ENCODE data around the gene KRAS. TPM values are rescaled to one million over a fixed set of nuclear protein-coding genes. Genes with fewer than 3 reads are reported as not detected.

Gene KRAS
- total and polyA plus RNA-seq, 2 of the 13 experiments (the other 11 are each of a cell fraction or from before 2014, with no cell fraction given): 6.5 to 9.8 TPM

- TF ChIP-seq HNF1A (IDR thresholded peaks at IDR 0.05; ENCODE audit: low read depth): no peak
- TF ChIP-seq HNF1A (CRISPR knock-in tag; IDR thresholded peaks at IDR 0.05; ENCODE audit: borderline replicate concordance): peak; percentile 38; the same call in 1 of the 2 replicates
- TF ChIP-seq GABPA (IDR thresholded peaks at IDR 0.05; ENCODE audit: low read depth, low read length): peak; percentile 48; the same call in 1 of the 2 replicates
- peak; percentile 86 for TF ChIP-seq GABPA (CRISPR knock-in tag; IDR thresholded peaks at IDR 0.05; ENCODE audit: low read depth)
- TF ChIP-seq ZNF34 (CRISPR knock-in tag; IDR thresholded peaks at IDR 0.05; ENCODE audit: borderline replicate concordance): no peak
- no peak for TF ChIP-seq ZFP82 (CRISPR knock-in tag; IDR thresholded peaks at IDR 0.05; ENCODE audit: borderline replicate concordance)
- TF ChIP-seq, protein P1, sequence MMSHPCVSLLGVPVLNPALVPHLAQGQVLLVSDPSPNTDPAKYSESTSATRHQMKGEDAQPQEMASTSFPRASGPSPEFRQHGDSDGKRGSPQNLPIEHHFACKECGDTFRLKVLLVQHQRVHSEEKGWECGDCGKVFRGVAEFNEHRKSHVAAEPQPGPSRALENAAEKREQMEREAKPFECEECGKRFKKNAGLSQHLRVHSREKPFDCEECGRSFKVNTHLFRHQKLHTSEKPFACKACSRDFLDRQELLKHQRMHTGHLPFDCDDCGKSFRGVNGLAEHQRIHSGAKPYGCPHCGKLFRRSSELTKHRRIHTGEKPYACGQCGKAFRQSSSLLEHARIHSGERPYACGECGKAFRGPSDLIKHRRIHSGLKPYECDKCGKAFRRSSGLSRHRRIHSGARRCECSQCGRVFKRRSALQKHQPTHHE (CRISPR knock-in tag; IDR thresholded peaks at IDR 0.05; ENCODE audit: borderline replicate concordance): no peak; the same call in 1 of the 2 replicates
- TF ChIP-seq, protein P2, sequence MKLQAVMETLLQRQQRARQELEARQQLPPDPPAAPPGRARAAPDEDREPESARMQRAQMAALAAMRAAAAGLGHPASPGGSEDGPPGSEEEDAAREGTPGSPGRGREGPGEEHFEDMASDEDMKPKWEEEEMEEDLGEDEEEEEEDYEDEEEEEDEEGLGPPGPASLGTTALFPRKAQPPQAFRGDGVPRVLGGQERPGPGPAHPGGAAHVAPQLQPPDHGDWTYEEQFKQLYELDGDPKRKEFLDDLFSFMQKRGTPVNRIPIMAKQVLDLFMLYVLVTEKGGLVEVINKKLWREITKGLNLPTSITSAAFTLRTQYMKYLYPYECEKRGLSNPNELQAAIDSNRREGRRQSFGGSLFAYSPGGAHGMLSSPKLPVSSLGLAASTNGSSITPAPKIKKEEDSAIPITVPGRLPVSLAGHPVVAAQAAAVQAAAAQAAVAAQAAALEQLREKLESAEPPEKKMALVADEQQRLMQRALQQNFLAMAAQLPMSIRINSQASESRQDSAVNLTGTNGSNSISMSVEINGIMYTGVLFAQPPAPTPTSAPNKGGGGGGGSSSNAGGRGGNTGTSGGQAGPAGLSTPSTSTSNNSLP (IDR thresholded peaks at IDR 0.05; ENCODE audit: low read depth, low read length): no peak
- TF ChIP-seq, protein P3, sequence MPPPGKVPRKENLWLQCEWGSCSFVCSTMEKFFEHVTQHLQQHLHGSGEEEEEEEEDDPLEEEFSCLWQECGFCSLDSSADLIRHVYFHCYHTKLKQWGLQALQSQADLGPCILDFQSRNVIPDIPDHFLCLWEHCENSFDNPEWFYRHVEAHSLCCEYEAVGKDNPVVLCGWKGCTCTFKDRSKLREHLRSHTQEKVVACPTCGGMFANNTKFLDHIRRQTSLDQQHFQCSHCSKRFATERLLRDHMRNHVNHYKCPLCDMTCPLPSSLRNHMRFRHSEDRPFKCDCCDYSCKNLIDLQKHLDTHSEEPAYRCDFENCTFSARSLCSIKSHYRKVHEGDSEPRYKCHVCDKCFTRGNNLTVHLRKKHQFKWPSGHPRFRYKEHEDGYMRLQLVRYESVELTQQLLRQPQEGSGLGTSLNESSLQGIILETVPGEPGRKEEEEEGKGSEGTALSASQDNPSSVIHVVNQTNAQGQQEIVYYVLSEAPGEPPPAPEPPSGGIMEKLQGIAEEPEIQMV (CRISPR knock-in tag; IDR thresholded peaks at IDR 0.05; ENCODE audit: low read depth): no peak
- TF ChIP-seq ZFX (CRISPR knock-in tag; IDR thresholded peaks at IDR 0.05; ENCODE audit: low read depth): peak; percentile 88
- TF ChIP-seq HNRNPLL (IDR thresholded peaks at IDR 0.05; ENCODE audit: low read depth, low read length, poor library complexity, severe bottlenecking): peak; percentile 99
Measured at GRCh38 chr12:25195056-25195971, 55.4 kb downstream of the KRAS start, which contains the start of the genes DNAI7 and ETFRF1 (continued).
